Superior temporal gyrus (tissue), 1 donor: ENCODE results near the gene ERI3.
A peak's percentile ranks its signal among the peaks of the same experiment; 100 is the strongest.

Experiments used
- DNase-seq: peaks from one replicate; pipeline ENCODE4 v3.0.0-alpha.2; 2016; ENCODE audit errors: extremely low spot score

The ERI3 gene

DNA sequence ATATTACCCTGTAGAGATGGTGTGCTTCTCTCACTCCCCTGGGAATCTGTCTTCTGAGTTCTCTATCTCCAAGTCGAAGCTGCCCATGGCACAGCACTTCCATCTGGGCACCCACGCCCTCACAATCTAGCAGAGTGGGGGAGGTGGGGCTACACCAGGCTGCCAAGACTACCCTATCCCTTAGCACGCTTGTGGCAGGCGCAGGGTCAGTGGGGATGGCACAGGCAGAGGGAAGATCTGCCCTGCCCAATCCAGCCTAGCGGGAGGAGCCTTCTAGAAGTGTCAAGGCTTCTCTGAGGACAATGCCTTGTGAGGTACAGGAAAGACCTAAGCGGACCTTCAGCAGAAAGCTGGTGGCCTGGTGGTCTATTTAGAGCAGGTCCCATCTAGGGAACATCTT, 92.6 kb downstream of the ERI3 start:
- DNase-seq: no peak

- no peak for DNase-seq
Measured at GRCh38 chr1:44261962-44262361, 93.1 kb downstream of the ERI3 start.

- DNase-seq: no peak
Measured at GRCh38 chr1:44261171-44261817, 93.8 kb downstream of the ERI3 start.

- no peak for DNase-seq
Measured at GRCh38 chr1:44260792-44261170, 94.3 kb downstream of the ERI3 start.

- DNase-seq: no peak
Measured at GRCh38 chr1:44259090-44259489, 96.0 kb downstream of the ERI3 start.

- DNase-seq: no peak
Measured at GRCh38 chr1:44256762-44257554, 98.1 kb downstream of the ERI3 start.

- no peak for DNase-seq
Measured at GRCh38 chr1:44254392-44254910, 100.6 kb downstream of the ERI3 start.

- no peak for DNase-seq
Measured at GRCh38 chr1:44251989-44252671, 102.9 kb downstream of the ERI3 start.

DNA sequence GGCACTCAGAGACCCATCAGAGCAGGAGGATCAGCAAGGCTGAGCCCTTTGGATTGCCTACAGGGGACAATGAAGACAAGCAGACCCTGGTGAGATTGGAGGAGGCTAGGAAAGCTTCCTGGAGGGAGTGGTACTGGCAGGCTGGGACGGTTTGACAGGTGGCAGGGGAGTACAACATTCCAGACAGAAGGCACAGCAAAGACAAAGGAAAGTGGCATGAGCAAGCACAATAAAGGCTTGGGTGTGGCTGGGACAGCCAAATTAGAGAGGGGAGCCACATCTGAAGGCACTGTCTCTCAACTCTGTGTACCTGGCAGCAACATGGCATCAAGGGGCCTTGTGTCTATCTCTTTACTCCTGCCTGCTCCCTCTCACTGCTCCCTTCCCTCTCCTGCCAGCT, 103.6 kb downstream of the ERI3 start:
- DNase-seq: no peak

DNA sequence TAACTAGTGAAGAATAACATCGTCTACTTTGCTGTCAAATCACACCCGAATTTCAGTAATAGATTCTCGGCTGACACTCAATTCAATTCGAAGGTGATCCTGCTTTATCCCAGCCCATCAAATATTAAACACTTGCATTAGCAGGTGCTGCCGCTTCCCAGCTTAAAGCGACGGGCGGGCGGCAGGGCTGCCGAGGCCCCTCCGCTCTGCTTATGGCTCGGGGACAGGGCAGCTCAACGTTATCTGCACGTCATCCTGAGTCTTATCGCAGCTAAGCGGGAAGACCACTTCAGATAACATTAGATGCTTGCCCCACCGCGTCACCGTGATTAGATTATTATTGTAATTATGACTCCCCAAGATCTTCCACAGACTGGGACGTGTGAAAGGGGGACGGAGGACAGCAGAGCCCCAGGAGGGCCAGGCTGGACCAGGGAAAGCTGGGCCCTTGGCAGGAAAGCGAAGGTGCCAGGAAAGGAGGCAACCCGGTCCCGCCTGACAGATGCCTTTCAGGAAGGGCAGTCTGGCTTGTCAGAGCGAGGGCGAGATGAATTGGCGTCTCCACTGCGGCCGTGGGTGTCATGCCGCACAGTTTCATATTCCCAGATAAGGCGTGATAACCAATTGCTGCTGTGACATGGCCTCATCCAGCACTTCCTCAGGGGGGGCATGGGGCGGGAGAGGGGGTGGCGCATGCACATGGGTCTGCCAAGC, 104.8 kb downstream of the ERI3 start:
- no peak for DNase-seq

DNA sequence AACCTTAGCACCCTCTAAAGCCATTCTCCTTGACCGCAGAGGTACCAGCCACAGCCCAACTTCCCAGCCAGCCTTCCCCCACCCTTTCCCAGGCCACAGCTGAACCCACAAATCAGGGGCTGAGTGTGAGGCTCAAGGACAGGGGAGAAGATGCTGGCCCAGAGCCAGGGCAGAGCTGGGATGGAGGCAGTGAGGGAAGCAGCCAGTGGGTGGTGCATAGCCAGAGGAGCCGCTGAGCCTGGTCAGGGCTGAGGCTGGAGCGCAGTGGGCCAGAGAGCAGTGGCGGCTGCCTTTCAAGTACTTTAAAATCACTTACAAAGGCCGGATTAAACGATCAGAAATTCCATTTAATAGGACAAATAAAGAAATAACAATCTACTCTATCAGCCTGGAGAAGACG, 105.5 kb downstream of the ERI3 start:
- no peak for DNase-seq

DNA sequence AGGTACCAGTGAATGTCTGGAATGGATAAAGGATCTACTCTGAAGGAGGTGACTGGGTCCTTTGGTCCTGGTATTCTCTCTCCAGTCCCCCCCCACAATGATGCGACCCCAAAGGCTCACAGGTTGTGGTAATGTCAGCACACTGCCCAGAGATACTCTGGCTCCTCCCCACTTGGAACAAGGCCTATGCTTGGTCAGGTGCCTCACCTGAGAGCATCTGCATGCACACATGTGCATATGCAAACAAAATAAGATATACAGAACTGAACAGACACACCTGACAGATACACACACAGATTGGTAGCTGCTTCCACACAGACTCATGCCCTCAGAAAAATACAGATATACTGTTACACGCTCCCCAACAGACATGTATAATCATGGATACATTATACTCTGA, 108.3 kb downstream of the ERI3 start:
- no peak for DNase-seq

DNA sequence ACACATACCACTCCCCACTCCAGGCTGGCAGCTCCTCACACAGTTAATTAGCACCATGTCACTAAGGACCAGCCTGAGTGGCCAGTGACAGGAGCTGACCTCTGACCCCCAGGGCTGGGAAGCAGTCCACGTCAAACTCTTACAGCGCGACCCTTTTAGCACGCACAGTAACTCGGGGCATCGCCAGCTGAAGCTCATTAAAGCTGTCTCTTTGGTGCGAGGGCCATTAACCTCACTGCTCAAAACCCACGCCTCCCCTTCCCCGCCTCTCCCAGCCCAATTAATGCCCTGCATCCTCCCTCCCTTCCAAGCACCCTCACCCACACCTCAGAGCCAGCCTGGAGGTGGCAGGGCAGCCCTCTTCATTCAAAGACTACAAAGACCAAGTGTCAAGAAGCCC, 110.1 kb downstream of the ERI3 start:
- no peak for DNase-seq

DNA sequence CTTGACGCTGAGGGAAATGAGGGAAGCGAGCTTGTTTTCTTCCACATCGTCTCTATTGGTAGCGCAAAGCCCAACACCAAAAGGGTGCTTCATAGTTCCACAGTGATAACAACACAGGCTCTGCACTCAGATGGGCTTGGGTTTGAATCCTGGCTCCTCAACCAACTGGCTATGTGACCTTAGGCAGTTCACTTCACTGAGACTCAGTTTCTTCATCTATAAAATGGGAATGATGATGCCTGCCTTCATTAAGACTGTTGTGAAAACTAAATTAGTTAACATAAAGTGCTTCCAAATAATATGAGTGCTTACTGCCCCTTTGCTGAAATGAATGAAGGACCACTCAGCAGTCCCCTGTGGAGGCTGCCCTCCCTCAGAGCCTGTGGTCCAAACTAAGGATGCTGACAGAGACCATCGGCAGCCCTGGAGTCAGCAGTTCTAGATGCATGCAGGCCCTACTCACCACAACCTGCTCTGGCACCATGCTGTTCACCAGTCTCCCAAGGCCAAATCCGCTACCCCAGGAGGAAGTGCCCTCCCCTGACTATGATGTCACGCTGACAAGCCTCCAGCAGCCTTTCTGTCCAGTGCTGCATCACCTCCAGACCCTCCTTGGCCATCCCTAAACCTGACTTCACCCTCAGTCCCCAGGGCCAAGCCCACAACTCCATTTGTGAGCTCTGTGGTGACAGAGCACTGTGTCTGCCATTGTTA, 111.1 kb downstream of the ERI3 start:
- DNase-seq: no peak

DNA sequence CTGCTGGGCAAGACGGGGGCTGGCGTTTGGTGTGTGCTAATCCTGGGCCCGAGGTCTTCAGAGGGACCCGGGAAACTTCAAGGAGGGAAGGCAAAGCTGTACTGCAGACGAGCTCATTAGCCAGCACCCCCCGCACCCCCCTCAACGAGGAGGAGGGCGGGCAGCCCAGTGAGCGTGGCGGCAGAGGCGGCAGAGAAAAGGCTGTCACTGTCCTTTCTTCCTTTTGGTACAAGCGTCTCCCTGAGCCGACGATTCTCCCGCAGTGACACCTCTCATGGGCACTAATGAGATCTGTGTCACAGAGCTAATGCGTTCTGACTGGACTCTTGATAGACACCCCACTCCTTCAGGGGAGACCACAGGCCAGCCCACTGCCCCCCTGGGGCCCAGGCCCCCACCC, 112.3 kb downstream of the ERI3 start:
- peak; percentile 22 for DNase-seq

DNA sequence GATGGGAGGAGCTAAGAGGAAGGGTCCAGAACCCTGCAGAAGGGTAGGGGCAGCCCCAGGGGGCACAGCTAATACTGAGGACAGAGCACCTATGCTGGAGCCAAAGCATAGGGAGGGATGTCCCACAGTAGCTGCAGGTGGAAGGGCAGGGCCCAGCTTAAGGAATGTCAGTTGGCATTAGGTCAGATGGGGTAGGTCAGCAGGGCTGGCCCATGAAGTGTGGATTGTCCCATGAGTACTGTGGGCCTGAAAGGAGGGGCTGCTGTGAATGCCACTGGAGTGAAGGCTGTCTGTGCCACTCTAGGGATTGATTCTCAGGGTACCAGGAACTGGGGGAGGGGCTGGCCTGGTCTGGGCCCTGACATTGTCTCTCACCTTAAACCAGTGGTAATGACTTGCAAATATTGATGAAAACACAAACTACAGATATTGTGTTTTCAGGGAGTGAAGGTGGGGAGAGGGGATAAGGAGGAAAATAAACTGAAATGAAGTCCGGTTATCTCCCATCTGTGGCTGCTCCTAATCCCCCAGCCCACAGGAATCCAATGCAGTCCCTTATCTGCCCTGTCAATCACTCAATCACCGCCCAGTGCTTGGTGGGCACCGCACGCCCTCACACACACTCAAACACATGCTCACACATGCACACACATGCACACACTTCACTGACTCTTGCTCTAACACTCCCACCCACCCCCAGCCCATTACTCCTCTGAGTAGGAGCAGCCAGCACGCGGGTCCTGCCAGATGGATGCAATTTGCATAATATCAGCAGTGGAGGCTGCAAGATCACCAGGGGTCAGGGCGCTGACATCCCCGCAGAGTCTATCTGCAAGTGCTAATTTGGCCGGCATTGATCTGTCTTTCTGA, 114.0 kb downstream of the ERI3 start:
- no peak for DNase-seq

GRCh38 chr1:44239961-44240371, 115.1 kb downstream of the ERI3 start:
- DNase-seq: no peak

- no peak for DNase-seq
Measured at GRCh38 chr1:44239331-44239960, 115.6 kb downstream of the ERI3 start.

DNA sequence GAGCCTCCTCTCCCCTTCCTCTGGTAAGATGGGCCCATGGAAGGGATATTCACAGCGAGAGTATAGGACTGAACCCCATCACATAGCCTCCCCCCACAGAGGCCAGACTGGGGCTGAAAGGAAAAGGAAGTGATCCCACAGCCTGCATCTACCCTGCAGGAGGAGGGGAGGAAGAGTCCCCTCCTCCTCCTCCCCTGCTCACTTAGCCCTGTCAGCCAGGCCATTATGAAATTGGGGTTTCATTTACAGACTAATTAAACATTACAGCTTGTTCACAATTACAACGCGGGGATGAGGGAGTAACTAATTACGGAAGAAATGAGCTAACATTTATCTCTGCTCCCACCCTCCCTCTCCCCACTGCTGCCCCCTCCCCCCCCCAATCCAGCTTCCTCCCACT, 116.4 kb downstream of the ERI3 start:
- no peak for DNase-seq
